Astrocyte of the hippocampus (primary cell): ENCODE measurements around the gene TFDP1.

ENCODE experiments used
- DNase-seq: peaks from one replicate; pipeline ENCODE4 v3.0.0; 2011; ENCODE audit warnings: low read depth, low spot score

The TFDP1 gene

DNA sequence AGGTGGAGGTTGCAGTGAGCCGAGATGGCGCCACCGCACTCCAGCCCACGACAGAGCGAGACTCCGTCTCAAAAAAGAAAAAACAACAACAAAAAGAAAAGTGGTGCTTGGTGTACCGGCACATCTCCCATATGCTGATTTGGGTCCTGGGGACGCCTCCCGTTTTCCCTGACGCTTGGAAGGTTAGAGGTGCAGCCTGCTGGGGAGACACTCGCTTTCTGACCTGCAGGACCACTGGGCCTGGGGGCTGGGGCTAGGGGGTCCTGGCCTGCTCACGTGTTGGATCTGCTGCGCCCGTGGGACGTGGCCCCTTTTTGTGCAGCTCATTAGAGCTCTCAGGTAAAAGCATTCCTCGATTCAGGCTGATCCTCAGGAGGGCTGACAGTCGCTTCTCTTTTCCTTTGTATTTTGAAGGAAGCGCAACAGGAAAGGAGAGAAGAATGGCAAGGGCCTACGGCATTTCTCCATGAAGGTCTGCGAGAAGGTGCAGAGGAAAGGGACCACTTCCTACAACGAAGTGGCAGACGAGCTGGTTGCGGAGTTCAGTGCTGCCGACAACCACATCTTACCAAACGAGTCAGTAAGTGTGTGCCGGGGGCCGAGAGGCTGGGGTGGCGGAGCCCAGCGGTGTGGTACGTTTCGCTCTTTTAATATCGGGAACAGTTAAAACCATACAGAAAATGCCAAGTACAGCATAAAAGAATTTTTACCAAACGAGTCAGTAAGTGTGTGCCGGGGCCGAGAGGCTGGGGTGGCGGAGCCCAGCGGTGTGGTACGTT is 48.3 kb downstream of the TFDP1 start:
- no peak for DNase-seq

DNA sequence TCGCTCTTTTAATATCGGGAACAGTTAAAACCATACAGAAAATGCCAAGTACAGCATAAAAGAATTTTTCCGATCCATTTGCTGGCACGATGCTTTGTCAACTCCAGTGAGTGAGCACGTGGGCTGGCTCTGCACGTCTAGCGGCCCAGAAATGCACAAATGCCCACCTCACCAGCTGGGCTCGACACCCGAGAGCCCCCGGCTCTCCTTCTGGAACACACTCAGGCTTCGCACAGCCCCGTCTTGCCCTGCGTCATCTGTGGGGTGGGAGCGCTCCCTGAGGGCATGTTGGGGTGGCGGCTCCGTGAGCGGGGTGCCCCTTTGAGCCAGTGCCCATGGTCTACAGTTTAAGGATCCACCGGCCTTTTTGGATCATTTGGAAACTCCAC is 48.9 kb downstream of the TFDP1 start:
- no peak for DNase-seq

DNA sequence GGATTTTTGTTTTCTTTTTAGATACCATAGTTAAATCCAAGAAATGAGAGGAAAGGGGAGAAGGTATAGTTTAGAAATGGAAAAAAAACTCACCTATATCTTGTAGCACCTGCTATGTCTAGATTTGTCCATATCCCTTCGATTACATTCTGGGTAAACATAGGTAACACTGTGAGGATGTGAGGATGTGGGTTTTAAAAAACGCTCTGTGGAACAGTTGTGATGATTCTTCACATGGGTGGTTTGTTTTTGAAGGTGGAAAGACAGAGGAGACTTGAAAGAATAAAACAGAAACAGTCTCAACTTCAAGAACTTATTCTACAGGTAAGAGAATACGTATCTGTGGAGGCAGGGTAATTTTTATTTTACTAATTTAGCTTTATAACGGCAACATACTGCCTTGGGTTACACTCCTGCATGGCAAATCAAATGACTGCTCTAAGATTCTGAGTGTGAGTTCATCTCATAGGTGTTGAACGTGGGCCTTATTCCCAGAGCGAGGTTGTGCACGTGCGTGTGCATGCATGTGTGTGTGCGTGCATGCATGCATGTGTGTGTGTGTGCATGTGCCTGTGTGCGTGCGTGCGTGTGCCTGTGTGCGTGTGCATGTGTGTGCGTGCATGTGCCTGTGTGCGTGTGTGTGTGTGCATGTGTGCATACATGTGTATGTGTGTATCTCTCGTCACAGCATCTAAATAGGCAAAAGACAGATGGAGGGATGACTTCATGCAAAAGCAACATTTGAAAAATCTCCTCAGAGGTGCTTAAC is 49.9 kb downstream of the TFDP1 start:
- DNase-seq, result no peak

DNA sequence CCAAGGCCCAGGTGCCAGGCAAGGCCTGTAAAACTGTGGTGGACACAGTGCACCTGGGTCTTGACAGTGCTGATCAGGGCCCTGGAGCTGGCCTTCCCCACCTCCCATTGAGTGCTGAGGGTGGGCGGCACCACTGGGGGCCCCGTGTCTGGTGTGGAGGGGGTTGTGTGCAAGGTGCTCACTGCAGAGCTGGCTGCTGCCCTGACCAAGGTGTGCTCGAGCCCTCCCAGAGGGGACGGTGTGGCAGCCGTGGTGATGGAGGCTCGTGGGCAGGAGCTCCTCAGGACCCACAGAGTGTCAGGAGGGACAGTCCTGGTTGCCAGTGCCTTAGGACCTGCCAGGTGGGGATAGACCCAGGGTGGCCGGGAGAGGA is 50.5 kb downstream of the TFDP1 start:
- DNase-seq, result no peak

DNA sequence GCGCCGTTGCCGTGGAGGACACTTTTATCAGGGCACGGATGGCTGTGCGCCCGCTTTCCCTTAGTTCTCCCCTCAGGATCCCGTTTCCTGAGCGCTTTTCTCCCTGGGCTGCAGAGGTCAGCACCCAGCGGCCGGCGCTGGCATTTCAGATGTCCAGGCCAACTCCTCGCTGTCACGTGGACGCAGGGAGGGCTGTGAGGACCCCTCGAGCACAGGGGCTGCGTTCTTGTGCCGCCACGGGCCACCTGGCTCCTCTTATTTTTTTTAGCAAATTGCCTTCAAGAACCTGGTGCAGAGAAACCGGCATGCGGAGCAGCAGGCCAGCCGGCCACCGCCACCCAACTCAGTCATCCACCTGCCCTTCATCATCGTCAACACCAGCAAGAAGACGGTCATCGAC is 51.2 kb downstream of the TFDP1 start:
- DNase-seq, result no peak

DNA sequence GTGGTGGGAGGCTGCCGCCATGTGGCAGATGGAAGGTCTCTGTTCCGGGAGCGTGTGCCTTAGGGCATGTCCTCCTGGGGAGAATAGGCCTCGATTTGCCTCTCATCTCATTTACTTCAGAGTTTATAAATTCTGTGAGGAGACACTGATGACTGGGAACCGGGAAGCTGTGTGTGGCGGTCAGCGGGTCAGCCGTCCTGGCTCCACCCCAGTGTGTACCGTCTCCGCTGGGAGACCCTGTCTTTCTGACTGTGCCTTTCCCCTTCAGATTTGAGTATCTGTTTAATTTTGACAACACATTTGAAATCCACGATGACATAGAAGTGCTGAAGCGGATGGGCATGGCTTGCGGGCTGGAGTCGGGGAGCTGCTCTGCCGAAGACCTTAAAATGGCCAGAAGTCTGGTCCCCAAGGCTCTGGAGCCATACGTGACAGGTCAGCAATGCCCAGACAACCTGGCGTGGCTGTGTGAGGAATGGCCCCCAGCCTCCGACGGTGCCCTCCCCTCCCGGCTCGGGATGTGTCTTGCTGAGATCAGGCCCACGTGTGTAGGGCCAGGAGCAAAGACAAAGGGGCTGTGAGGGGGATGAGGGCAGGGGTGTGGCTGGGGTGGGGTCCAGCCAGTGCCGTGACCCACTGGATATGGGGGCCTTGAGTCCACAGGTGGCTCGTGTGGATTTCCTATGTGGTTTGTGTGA is 51.9 kb downstream of the TFDP1 start:
- DNase-seq, result no peak

DNA sequence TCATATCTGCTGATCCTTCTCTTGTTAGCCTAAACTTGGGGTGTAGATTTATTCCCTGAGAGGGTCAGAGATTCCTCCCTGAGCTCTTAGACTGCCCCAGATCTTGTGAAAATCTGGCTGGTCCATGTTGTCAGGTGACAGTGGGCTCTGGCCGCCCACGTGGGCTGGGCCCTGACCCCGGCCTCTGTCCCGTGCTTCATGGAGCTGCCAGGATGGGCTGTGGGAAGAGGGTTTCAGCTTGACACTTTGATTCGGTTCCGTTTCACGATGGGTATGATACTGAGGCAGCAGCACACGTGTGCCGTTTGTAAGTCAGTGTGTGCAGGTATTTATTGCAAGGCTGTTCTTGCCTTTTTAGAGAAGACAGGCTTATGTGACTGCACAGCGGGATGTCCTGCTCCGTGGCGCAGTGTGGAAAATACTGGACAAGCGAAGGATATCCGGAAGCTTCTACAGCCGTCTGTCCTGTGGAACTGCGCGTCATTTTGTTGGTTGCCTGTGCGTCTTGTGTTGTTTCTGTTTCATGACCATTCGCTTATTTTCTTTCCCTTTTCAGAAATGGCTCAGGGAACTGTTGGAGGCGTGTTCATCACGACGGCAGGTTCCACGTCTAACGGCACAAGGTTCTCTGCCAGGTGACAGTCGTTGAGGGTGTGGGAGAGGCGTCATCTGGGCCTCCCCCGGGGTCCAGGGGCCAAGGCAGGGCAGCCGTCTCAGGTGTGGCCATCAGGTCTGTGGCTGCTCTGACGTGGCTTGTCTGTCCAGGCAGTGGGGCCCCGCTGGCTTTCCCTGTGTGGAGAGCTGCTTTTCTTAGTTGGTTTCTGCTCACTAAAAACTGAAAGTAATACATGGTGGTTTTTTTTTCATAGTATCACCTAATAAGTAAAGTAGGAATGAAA is 53.0 kb downstream of the TFDP1 start:
- no peak for DNase-seq

DNA sequence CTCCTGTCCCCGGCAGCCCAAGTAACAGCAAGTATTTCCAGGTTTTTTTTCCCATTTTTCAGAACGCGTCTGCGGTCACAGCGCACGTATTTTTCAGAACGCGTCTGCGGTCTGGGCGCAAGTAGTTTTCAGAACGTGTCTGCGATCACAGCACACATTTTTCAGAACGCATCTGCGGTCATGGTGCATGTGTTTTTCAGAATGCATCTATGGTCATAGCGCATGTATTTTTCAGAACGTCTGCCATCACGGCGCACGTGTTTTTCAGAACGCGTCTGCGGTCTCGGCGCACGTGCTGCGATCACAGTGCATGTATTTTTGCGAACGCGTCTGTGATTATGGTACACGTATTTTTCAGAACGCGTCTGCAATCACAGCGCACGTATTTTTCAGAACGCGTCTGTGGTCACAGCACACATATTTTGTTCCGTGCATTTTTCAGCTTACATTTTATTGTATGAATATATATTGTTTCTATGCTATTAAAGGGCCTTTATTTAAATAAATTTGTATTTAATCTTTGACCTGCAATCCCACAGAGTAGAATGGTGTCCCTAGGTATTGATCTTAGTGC is 53.7 kb downstream of the TFDP1 start:
- DNase-seq, result no peak

DNA sequence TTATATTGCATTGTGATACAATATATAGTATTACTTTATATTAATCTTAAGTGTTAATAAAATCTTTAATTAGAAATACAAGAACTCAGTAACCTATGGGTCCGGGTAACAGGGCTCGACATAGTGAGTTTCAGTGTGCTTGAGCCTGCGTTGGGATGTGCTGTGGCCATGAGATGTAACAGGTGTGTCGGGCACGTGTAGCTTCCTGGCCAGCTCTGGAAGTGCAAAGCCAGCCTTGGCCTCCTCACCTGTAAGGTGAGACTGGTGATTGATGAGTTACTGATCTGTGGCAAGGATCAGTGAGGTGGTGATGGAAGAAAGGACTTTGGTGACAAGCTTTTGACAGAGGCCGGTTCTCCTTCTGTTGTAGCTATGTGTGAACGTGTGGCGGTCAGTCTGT is 54.3 kb downstream of the TFDP1 start:
- DNase-seq, result no peak

DNA sequence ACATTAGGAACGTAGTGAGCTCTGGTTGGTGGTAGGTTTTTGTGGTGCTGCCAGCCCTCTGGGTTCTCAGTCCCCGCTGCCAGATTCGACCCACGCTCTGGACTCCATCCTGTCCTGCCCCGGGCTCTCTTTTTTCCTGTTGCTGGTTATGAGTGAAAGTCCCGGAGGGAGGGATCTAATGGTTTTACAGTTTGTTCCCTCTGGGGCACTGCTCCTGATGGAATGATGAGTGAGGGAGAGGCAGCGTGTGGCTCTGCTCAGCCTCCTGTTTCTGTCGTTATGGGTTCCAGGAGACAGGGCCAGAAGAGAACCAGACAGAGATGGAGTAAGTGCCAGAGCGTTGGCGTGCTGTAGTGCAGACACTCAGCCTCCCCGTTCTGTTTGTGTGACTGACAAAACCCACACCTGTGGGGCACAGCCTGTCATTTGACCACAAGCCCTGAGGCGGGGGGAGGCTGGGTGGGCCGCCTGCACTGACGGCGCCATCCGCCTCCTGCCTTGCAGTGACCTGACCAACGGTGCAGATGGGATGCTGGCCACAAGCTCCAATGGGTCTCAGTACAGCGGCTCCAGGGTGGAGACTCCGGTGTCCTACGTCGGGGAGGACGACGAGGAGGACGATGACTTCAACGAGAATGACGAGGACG is 55.2 kb downstream of the TFDP1 start:
- DNase-seq, result no peak

DNA sequence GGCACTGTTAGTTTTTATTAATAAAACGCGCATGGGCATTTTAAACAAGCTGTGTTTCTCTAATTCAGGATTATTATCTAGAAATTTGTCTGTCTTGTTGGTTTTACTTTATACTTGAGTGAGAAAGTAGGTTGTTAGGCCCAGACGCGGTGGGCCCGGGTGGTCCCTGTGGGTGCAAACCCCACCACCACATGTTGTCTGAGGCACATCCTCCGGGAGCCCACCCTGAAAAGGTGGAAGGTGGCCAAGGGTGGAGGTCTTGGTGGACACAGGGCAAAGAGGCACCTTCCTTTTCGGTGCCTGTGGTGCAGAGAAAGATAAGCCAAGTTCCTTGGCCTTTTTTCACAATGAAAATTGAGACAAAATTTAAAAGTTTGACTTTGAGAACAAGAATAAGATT is 56.9 kb downstream of the TFDP1 start:
- DNase-seq, result no peak

DNA sequence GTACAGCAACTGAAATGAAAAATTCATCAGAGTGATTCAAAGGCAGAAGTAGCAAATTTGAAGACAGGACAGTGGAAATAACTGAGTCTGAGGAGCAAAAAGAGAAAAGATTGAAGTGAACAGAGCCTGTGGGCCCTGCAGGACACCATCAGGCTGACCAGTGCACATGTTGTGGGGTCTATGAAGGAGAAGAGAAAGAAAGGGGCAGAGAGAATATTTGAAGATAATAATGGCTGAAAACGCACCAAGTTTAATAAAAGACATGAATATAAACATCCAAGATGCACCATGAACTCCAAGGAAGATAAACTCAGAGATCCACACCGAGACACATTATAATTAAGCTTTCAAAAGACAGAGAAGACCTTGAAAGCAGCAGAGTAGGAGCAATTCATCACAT is 58.0 kb downstream of the TFDP1 start:
- no peak for DNase-seq

DNA sequence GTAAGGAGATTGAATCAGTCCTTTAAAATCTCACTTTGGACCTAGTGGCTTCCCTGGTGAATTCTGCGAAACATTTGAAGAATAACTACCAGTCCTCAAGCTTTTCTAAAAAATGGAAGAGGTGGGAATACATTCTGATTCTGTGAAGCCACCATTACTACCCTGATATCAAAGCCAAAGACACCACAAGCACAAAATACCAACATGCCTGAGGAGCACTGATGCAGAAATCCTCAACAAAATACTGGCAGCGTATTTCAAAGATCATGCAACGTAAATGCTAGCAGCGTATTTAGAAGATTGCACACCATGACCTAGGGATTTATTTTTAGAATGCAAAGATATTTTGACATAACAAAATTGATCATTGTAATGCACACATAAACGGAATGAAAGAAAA is 59.0 kb downstream of the TFDP1 start:
- peak; percentile 87 for DNase-seq

DNA sequence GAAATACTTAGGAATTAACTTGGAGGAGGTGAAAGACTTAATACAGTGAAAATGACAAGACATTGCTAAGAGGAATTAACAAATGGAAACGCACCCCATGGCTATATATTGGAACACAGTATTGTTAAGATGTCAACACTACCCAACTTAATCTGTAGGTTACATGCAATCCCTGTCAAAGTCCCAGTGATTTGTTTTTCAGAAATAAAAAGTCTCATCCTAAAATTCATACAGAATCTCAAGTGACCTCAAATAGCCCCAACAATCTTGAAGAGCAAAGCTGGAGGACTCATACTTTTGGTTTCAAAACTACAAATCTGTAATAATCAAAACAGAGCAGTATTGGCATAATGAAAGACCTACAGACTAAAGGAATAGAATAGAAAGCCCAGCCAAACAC is 60.2 kb downstream of the TFDP1 start:
- DNase-seq, result no peak

DNA sequence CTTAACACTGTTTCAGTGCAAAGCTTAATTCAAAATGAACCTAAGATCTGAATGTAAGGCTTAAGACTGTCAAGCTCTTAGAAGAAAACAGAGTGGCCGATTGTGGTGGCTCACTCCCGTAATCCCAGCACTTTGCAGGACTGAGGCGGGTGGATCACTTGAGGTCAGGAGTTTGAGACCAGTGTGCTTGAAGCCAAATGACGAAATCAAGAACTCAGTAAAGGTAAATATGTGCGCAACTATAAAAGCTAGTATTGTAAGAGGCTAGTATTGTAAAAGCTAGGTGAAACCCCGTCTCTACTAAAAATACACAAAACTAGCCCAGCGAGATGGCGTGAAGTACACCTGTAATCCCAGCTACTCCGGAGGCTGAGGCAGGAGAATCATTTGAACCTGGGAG is 60.8 kb downstream of the TFDP1 start:
- no peak for DNase-seq

DNA sequence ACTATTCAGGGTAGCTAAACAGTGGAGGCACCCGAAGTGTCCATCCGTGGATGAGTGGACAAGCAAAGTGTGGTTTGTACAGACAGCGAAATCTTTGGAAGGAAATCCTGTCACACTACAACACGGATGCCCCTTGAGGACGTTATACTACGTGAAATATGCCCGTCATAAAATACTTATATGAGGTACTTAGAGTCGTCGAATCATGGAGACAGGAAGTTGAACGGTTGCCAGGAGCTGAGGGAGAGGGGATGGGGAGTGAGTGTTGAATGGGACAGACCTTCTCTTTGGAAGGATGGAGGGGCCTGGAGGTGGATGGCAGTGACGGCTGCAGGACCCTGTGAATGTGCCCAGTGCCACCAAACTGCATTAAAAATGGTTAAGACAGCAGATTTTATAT is 61.8 kb downstream of the TFDP1 start:
- DNase-seq, result no peak

DNA sequence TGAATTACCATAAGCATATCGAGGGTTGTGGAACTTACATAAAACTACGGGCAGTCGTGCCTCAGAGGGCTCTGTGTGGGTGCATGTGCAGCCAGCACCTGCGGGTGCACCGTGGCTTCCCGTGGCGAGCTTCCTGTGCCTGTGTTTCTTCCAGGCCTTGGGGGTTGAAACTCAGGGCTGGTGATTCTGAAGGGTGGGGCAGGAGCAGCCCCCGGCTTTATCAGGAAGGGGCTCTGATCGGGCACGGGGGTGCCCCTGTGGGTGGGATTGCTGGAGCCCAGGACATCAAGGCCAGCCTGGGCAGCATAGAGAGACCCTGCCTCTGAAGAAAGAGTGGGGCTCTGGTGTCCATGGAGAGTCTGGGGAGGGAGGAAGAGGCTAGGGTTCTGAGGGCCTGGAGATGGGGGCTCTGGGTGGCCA is 62.4 kb downstream of the TFDP1 start:
- no peak for DNase-seq

DNA sequence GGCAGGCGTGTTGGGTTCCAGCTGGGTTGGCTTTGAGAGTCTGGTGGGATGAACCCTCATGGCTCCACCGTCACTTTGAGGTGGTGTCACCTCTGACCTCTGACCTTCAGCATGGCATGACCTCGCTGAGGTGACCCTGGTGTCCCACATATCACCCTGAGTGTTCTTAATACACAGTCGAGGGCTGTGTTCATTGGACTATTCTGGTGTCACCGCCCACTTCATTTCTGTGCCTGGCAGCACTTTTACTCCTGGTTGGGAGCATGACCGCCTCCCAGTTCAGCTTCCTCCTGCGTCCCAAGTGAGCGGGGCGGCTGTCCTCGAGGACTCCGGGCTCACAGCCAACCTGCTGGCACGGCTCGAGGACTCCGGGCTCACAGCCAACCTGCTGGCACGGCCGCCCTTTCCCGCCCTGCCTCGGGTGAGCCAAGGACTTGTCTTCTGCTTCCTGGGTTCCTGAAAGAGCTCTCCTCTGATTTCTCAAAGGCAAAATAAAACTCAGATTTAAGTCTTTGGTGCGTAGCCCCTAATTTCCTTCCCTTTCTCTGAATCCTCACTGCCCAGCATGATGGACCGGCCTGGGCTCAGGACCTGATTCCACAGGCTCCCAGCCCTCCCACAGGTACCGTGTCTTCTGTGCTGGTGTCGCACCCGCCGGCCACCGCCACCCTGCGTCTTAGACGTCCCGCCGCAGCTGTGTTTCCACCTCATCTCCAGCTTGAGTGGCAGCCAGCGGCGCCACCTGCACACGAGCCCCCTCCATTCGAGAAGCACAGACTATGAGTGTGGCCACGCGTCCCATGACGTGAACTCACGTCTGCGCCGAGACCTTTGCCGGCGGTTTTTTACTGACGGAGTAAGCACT is 63.0 kb downstream of the TFDP1 start:
- peak; percentile 88 for DNase-seq

DNA sequence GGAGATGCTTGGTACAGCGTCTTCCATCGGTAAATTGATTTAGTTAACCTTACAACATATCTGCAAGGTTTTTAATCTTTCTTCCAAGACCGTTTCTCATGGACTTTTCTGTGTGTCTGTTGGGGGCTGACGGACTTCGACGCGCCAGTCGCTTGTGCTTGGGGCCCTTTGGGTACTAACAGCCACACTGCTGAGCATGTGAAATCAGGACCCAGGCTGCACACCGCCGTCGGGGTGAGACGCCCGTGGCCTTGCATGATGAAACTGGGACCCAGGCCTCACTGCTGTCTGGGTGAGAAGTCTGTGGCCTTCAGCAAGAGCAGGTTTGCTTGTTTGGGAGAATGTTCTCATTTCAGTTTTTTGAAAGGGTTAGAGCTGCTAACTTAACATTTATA is 63.7 kb downstream of the TFDP1 start:
- no peak for DNase-seq

DNA sequence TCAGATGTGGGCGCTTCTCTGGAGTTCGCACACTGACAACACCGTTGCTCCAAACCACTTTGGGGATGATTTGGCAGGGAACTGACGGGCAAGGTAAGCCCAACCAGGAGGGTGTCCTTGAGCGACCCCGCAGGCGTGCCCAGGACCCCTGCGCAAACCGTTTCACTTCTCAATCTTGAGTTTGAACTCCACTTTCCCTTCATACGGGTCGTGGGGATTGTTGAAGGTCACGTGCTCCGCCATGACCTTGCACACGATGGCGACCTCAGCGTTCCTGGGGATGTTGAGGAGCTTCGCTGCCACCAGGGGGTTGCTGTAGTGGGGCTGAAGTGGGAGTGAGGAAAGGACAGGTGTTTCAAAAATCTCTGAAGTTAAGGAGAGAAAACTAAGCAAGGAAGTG is 64.7 kb downstream of the TFDP1 start:
- no peak for DNase-seq
